Neural cell (in vitro differentiated cells): Measurements from ENCODE around the gene UNC5A. TPM values are rescaled to one million over a fixed set of nuclear protein-coding genes. Genes with fewer than 3 reads are reported as not detected.

Experiments
- H2AFZ ChIP-seq: fragments of 200-600, 300-800 bp; sonication (generic), shearing (Covaris generic); 2 replicates; pipeline ENCODE4 v1.6.0; 2014; ENCODE audit warnings: low read depth, mild to moderate bottlenecking, antibody characterized with exemption, low read length, moderate library complexity
- H3F3A ChIP-seq: fragments of 200-600 bp; shearing (Covaris generic); 2 replicates; pipeline ENCODE4 v1.6.1; 2016; ENCODE audit warnings: mild to moderate bottlenecking, moderate library complexity, mixed read lengths, antibody characterized with exemption, low read length; ENCODE audit not compliant: insufficient read depth, poor library complexity, severe bottlenecking
- H3K27ac ChIP-seq: fragments of 200-600, 300-800 bp; sonication (generic), shearing (Covaris generic); 2 replicates; pipeline ENCODE4 v1.5.1; 2014; ENCODE audit warnings: mild to moderate bottlenecking, low read length, moderate library complexity
- H3K27me3 ChIP-seq: fragments of 300-800, 200-600 bp; sonication (generic), shearing (Covaris generic); 2 replicates; pipeline ENCODE4 v1.6.0; 2014; ENCODE audit warnings: mild to moderate bottlenecking, low read depth, low read length, moderate library complexity; ENCODE audit not compliant: insufficient read depth
- H3K36me3 ChIP-seq: fragments of 300-800, 200-600 bp; sonication (generic), shearing (Covaris generic); 2 replicates; pipeline ENCODE4 v1.5.1; 2014; ENCODE audit warnings: mild to moderate bottlenecking, antibody characterized with exemption, low read length, moderate library complexity; ENCODE audit not compliant: insufficient read depth
- H3K4me2 ChIP-seq: fragments of 300-800, 200-600 bp; sonication (generic), shearing (Covaris generic); 2 replicates; pipeline ENCODE4 v1.6.0; 2014; ENCODE audit warnings: mild to moderate bottlenecking, low read length
- H3K4me3 ChIP-seq: fragments of 300-800, 200-600 bp; sonication (generic), shearing (Covaris generic); 2 replicates; pipeline ENCODE4 v1.5.1; 2014; ENCODE audit warnings: mild to moderate bottlenecking, low read length, moderate library complexity
- H3K79me2 ChIP-seq: fragments of 200-600 bp; shearing (Covaris generic); replicated peaks from 2 replicates; pipeline ENCODE4 v1.6.0; 2014; ENCODE audit warnings: mild to moderate bottlenecking, low read length, moderate library complexity; ENCODE audit not compliant: insufficient read depth
- H3K9ac ChIP-seq: fragments of 300-800, 200-600 bp; sonication (generic), shearing (Covaris generic); 2 replicates; pipeline ENCODE4 v1.6.1; 2016; ENCODE audit warnings: mild to moderate bottlenecking, low read length, mixed read lengths
- H3K9me2 ChIP-seq: fragments of 200-600 bp; shearing (Covaris generic); 2 replicates; pipeline ENCODE4 v1.6.1; 2016; ENCODE audit warnings: mild to moderate bottlenecking, low read length, mixed read lengths; ENCODE audit not compliant: insufficient read depth
- H3K9me3 ChIP-seq: fragments of 200-600, 300-800 bp; sonication (generic), shearing (Covaris generic); 2 replicates; pipeline ENCODE4 v1.6.1; 2016; ENCODE audit warnings: mild to moderate bottlenecking, mixed run types, low read length, moderate library complexity, mixed read lengths
- H4K20me1 ChIP-seq: fragments of 200-600 bp; shearing (Covaris generic); 2 replicates; pipeline ENCODE4 v1.6.1; 2016; ENCODE audit warnings: mild to moderate bottlenecking, mixed run types; ENCODE audit not compliant: insufficient read depth
- EP300 ChIP-seq: fragments of 450-650 bp; conservative IDR thresholded peaks from 2 replicates; pipeline ENCODE4 v1.6.1; 2014; ENCODE audit warnings: antibody characterized with exemption, mild to moderate bottlenecking, moderate library complexity; ENCODE audit not compliant: poor library complexity, severe bottlenecking
- EZH2 ChIP-seq: fragments of 200-600, 300-800 bp; shearing (Covaris generic), sonication (generic); IDR thresholded peaks from 2 replicates; pipeline ENCODE4 v1.6.1; 2014; ENCODE audit warnings: antibody characterized with exemption, low read length, borderline replicate concordance, mild to moderate bottlenecking; ENCODE audit not compliant: insufficient read depth, poor library complexity, severe bottlenecking
- MXI1 ChIP-seq: fragments of 450-650 bp; conservative IDR thresholded peaks from 2 replicates; pipeline ENCODE4 v1.6.1; 2014; ENCODE audit warnings: antibody characterized with exemption, mild to moderate bottlenecking; ENCODE audit not compliant: poor library complexity, severe bottlenecking
- POLR2AphosphoS5 ChIP-seq: IDR thresholded peaks from 2 replicates; pipeline ENCODE4 v1.6.1; 2012
- RAD21 ChIP-seq: fragments of 450-650 bp; conservative IDR thresholded peaks from 2 replicates; pipeline ENCODE4 v1.6.1; 2014; ENCODE audit warnings: antibody characterized with exemption, mild to moderate bottlenecking, moderate library complexity
- SMC3 ChIP-seq: fragments of 450-650 bp; conservative IDR thresholded peaks from 2 replicates; pipeline ENCODE4 v1.6.1; 2014; ENCODE audit warnings: antibody characterized with exemption, mild to moderate bottlenecking, moderate library complexity; ENCODE audit not compliant: poor library complexity
- TAF1 ChIP-seq: IDR thresholded peaks from 2 replicates; pipeline ENCODE4 v1.6.1; 2012; ENCODE audit warnings: low read depth
- polyA plus RNA-seq: library from polyadenylated mRNA; depleted of rRNA; stranded (reverse); fragments of >200 nt; gene quantifications from 2 replicates; pipeline ENCODE4 v1.2.3, GENCODE V29; 2014
- TF ChIP-seq, protein P1 (sequence below): IDR thresholded peaks from 2 replicates; pipeline ENCODE4 v1.6.1; 2012; ENCODE audit warnings: borderline replicate concordance
- TF ChIP-seq, protein P2 (sequence below): fragments of 450-650 bp; IDR thresholded peaks from 2 replicates; pipeline ENCODE4 v1.5.1; 2014; ENCODE audit warnings: antibody characterized with exemption, mild to moderate bottlenecking, moderate library complexity; ENCODE audit not compliant: poor library complexity, severe bottlenecking

The UNC5A gene
- polyA plus RNA-seq, 1 donor from 2014 or later, result 2.7 TPM

DNA sequence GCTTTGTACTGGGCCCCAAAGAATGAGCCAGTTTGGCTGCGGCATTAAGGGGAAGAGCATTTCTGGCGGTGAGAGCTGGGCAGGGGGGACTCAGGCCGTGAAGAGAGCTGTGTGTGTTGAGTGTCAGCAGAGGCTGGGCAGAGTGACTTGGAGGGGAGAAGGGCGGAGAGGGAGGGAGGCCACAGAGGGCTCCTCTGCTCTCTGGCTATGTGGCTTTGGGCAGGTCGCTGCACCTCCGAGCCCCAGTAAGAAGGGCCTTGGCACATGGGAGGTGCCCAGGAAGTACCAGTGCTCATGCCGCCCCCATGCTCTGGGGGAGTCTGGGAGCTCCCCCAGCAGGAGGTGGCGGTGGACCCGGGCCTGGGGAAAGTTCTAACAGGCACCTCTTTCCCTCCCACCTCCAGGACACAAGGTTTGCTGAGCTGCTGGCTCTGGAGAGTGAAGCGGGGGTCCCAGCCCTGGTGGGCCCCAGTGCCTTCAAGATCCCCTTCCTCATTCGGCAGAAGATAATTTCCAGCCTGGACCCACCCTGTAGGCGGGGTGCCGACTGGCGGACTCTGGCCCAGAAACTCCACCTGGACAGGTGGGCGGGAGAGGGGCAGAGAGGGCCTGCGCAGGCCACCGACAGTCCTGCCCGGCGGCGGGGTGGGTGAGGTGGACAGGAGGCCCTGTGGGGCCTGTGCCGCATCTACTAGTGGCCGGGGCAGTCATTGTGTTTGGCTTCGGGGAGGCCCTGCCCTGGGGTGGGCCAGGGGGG is 68.7 kb downstream of the UNC5A start:
- Histone ChIP-seq H3K9ac (no peak overlapping the region), H4K20me1 (no peaks in the 10 kb centered on the region), H3K9me3 (no peaks in the 10 kb centered on the region), H3K27ac (no peak overlapping the region), H3K9me2 (no peaks in the 10 kb centered on the region), H3F3A (no peaks in the 10 kb centered on the region), H3K4me3 (no peak overlapping the region), H3K4me2 (no peak overlapping the region), H3K36me3 (no peaks in the 10 kb centered on the region), H3K27me3 (no peaks in the 10 kb centered on the region), H2AFZ (no peak overlapping the region), H3K79me2 (no peaks in the 10 kb centered on the region)
- no peak for TF ChIP-seq SMC3
- no peak for TF ChIP-seq EZH2
- no peak for TF ChIP-seq TAF1
- TF ChIP-seq, protein P1, sequence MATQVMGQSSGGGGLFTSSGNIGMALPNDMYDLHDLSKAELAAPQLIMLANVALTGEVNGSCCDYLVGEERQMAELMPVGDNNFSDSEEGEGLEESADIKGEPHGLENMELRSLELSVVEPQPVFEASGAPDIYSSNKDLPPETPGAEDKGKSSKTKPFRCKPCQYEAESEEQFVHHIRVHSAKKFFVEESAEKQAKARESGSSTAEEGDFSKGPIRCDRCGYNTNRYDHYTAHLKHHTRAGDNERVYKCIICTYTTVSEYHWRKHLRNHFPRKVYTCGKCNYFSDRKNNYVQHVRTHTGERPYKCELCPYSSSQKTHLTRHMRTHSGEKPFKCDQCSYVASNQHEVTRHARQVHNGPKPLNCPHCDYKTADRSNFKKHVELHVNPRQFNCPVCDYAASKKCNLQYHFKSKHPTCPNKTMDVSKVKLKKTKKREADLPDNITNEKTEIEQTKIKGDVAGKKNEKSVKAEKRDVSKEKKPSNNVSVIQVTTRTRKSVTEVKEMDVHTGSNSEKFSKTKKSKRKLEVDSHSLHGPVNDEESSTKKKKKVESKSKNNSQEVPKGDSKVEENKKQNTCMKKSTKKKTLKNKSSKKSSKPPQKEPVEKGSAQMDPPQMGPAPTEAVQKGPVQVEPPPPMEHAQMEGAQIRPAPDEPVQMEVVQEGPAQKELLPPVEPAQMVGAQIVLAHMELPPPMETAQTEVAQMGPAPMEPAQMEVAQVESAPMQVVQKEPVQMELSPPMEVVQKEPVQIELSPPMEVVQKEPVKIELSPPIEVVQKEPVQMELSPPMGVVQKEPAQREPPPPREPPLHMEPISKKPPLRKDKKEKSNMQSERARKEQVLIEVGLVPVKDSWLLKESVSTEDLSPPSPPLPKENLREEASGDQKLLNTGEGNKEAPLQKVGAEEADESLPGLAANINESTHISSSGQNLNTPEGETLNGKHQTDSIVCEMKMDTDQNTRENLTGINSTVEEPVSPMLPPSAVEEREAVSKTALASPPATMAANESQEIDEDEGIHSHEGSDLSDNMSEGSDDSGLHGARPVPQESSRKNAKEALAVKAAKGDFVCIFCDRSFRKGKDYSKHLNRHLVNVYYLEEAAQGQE, result no peak
- TF ChIP-seq MXI1, result no peak
- no peak for TF ChIP-seq RAD21
- TF ChIP-seq POLR2AphosphoS5, result no peak
- no peak for TF ChIP-seq EP300

DNA sequence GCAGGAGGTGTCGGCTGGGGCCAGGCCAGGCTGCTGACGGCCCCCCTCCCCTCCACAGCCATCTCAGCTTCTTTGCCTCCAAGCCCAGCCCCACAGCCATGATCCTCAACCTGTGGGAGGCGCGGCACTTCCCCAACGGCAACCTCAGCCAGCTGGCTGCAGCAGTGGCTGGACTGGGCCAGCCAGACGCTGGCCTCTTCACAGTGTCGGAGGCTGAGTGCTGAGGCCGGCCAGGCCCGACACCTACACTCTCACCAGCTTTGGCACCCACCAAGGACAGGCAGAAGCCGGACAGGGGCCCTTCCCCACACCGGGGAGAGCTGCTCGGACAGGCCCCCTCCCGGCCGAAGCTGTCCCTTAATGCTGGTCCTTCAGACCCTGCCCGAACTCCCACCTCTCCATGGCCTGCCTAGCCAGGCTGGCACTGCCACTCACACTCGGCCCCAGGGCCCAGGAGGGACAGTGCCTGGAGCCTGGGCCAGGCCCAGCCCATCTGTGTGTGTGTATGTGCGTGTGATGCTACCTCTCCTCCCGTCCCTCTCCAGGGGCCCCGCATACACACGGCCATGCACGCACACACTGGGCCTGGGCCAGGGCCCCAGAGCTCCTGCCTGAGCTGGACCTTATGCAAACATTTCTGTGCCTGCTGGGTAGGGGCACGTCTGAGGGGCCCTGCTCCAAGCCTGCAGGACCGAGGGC is 69.5 kb downstream of the UNC5A start:
- Histone ChIP-seq H3K9ac (no peak overlapping the region), H3K36me3 (no peaks in the 10 kb centered on the region), H3K79me2 (no peaks in the 10 kb centered on the region), H3K4me2 (no peak overlapping the region), H3K4me3 (no peak overlapping the region), H3F3A (no peaks in the 10 kb centered on the region), H2AFZ (no peak overlapping the region), H3K9me3 (no peaks in the 10 kb centered on the region), H4K20me1 (no peaks in the 10 kb centered on the region), H3K27ac (no peak overlapping the region), H3K9me2 (no peaks in the 10 kb centered on the region), H3K27me3 (no peaks in the 10 kb centered on the region)
- TF ChIP-seq, protein P2, sequence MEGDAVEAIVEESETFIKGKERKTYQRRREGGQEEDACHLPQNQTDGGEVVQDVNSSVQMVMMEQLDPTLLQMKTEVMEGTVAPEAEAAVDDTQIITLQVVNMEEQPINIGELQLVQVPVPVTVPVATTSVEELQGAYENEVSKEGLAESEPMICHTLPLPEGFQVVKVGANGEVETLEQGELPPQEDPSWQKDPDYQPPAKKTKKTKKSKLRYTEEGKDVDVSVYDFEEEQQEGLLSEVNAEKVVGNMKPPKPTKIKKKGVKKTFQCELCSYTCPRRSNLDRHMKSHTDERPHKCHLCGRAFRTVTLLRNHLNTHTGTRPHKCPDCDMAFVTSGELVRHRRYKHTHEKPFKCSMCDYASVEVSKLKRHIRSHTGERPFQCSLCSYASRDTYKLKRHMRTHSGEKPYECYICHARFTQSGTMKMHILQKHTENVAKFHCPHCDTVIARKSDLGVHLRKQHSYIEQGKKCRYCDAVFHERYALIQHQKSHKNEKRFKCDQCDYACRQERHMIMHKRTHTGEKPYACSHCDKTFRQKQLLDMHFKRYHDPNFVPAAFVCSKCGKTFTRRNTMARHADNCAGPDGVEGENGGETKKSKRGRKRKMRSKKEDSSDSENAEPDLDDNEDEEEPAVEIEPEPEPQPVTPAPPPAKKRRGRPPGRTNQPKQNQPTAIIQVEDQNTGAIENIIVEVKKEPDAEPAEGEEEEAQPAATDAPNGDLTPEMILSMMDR, result no peak
- no peak for TF ChIP-seq POLR2AphosphoS5
